ENCODE results near the gene MYOM3.
"Not testable (repeated sequence)": the region's sequence is repeated elsewhere in the genome, so short reads cannot be mapped to it uniquely, and the experiment has no call there.

DNA sequence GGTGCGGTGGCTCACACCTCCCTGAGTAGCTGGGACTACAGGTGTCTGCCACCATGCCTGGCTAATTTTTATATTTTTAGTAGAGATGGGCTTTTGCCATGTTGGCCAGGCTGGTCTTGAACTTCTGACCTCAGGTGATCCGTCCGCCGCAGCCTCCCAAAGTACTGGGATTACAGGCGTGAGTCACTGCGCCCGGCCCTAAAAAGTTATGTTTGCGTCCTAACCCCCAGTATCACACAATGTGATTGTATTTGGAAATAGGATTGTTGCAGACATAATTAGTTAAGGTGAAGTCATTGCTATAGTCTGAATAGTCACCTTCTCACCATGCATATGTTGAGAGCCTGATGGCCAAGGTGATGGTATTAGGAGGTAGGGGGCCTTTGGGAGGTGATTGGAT lies 99.1 kb downstream of the MYOM3 start:
- TF ChIP-seq, protein P1, sequence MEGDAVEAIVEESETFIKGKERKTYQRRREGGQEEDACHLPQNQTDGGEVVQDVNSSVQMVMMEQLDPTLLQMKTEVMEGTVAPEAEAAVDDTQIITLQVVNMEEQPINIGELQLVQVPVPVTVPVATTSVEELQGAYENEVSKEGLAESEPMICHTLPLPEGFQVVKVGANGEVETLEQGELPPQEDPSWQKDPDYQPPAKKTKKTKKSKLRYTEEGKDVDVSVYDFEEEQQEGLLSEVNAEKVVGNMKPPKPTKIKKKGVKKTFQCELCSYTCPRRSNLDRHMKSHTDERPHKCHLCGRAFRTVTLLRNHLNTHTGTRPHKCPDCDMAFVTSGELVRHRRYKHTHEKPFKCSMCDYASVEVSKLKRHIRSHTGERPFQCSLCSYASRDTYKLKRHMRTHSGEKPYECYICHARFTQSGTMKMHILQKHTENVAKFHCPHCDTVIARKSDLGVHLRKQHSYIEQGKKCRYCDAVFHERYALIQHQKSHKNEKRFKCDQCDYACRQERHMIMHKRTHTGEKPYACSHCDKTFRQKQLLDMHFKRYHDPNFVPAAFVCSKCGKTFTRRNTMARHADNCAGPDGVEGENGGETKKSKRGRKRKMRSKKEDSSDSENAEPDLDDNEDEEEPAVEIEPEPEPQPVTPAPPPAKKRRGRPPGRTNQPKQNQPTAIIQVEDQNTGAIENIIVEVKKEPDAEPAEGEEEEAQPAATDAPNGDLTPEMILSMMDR (IDR thresholded peaks at IDR 0.05; ENCODE audit: poor library complexity, severe bottlenecking): not testable (repeated sequence)
- not testable (repeated sequence) for TF ChIP-seq POLR2AphosphoS5 (IDR thresholded peaks at IDR 0.05); SMC3 (conservative IDR thresholded peaks at IDR 0.05; ENCODE audit: poor library complexity); MXI1 (conservative IDR thresholded peaks at IDR 0.05; ENCODE audit: poor library complexity, severe bottlenecking); TAF1 (IDR thresholded peaks at IDR 0.05; ENCODE audit: low read depth)
- TF ChIP-seq, protein P2, sequence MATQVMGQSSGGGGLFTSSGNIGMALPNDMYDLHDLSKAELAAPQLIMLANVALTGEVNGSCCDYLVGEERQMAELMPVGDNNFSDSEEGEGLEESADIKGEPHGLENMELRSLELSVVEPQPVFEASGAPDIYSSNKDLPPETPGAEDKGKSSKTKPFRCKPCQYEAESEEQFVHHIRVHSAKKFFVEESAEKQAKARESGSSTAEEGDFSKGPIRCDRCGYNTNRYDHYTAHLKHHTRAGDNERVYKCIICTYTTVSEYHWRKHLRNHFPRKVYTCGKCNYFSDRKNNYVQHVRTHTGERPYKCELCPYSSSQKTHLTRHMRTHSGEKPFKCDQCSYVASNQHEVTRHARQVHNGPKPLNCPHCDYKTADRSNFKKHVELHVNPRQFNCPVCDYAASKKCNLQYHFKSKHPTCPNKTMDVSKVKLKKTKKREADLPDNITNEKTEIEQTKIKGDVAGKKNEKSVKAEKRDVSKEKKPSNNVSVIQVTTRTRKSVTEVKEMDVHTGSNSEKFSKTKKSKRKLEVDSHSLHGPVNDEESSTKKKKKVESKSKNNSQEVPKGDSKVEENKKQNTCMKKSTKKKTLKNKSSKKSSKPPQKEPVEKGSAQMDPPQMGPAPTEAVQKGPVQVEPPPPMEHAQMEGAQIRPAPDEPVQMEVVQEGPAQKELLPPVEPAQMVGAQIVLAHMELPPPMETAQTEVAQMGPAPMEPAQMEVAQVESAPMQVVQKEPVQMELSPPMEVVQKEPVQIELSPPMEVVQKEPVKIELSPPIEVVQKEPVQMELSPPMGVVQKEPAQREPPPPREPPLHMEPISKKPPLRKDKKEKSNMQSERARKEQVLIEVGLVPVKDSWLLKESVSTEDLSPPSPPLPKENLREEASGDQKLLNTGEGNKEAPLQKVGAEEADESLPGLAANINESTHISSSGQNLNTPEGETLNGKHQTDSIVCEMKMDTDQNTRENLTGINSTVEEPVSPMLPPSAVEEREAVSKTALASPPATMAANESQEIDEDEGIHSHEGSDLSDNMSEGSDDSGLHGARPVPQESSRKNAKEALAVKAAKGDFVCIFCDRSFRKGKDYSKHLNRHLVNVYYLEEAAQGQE (IDR thresholded peaks at IDR 0.05; ENCODE audit: borderline replicate concordance): not testable (repeated sequence)

Measured in neural cell (in vitro differentiated cells).